Globus pallidus (tissue), 1 donor: ENCODE results near the gene AGBL4.

Experiments
- DNase-seq: peaks from one replicate; pipeline ENCODE4 v3.0.0-alpha.2; 2015; ENCODE audit warnings: low spot score

The AGBL4 gene

DNA sequence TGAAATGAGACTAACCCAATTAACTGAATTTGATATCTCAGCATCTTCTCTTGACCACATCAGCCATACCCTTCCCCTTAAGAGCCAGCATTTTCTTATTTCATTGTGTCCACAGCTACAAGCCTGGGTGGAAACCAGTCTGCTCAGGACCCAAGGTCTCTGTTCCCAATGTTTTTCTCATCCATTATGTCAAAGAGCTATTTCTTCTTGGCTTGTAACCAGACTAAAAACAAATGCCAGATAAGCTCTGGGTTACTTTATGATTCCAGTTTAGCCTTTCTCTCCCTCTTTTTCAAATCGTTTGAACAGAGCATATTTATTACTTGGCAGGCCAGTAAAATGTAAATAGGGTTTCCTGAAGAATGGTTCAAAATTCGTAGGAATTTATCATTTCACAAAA is 1442.5 kb downstream of the AGBL4 start:
- no peak for DNase-seq

- DNase-seq, result no peak
Observed at GRCh38 chr1:48576565-48576964, 1447.2 kb downstream of the AGBL4 start.

DNA sequence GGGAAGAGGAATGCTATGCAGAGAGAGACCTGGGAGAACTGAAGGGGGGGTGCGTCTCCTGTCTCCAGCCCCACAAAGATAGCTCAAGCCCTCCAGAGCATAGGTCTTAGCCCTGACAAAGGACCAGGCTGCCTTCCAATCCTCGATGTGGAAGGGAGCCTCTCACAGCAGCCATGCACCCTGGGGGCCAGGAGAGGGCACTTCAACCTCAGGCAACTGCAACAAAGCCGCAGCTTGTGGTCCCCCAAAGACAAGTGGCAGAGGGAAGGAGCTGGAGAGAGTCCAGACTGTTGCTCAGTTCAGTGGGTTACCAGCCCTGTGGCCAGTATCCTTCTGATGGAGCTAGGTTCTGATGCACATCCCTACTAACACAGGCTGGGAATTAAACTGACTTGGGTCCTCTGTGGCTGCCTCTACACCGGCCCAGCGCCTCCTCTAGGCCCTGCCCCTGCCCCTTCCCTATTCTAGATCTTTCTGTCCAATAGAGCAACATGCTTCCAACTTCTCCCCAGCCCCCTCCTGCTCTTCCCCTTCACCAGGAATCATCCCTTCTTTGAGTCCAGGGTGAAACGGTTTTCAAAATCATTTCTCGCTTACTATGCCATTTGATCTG is 1451.0 kb downstream of the AGBL4 start:
- peak; percentile 74 for DNase-seq

DNA sequence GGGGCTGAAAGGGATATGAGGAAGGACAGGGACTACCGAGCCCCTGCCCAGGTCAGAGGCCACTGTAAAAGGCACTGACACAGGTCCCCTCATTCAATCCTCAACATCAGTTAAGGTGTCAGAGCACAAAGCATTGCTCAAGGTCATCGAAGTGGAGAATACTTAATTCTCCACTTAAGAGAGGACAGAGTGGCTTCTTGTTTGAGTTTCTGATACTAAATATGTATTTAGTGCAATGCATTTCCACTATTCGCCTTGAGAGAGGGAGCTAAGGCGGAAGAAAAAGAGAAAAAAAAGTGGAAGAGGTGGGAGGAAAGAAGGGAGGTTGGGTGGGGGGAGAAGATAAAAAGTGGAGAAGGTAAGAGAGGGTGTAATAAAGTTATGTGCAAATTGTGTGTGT is 1451.6 kb downstream of the AGBL4 start:
- DNase-seq, result no peak

- no peak for DNase-seq
Observed at GRCh38 chr1:48571303-48571987, 1452.3 kb downstream of the AGBL4 start.

DNA sequence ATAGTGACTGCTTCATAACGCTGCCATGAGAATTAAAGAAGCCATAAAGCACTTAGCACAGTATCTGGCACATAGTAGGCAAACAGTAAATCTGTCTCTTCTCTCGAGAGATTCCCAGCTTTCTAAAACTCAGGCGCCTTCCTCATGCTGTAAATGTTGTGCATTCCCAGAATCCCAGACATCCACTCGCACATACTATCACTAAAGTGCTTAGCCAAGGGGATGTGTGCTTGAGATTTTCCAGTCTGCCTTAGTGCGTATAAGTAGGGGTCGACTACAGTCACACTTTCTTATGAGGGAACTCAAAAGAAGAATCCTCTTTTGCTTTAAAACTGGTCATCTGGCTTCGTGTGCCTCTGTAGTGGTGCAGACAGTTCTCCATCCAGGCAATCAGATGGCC is 1453.2 kb downstream of the AGBL4 start:
- no peak for DNase-seq

DNA sequence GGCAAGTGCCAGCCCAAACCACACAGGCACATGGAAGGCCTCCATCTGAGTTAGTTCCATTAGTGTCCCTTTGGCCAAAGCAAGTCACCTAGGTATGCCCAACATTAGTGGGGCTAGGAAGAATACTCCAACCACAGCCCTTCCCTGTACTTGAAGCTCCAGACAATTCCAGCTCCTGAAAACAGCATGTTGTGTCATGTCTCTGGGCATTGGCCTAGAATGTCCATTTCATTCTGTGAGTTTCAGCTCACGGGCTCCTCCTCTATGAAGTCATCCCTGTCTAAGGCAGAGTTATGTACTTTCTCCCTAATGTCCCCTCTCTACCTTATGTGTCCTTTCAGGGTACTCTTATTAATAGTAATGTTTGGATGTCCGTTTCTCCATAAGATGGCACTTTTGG is 1455.3 kb downstream of the AGBL4 start:
- DNase-seq, result no peak

DNA sequence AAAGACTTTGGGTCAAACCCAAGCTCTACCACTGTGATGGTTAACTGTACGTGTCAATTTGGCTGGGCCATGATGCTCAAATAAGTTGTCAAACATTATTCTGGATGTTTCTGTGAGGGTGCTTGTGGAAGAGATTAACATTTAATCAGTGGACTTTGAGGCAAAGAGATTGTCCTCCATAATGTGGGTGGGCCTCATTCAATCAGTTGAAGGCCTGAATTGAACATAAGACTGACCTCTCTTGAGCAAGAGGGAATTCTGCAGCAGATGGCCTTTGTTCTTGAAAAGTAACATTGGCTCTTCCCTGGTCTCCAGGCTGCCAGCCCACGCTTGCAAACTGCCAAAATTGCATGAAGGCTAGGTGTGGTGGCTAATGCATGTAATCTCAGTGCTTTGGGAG is 1457.3 kb downstream of the AGBL4 start:
- no peak for DNase-seq

DNA sequence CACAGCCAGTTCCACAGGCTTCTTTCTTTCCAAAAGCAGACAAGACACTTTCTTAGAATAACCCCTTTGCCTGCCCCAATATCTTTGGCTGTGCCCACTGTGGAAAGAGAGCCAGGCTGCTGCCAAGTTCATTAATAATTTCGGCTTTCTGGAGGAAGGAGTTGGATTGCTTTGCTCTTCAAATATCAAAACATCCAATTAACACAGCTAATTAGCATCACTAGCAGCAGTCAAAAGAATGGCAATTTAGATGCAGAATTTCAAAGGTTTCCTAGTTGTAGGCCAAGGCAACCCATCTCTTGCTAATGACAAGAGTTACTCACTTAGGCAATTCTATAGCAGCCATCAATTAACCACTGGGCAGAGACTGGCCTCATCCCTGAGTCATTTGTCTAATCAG is 1460.7 kb downstream of the AGBL4 start:
- no peak for DNase-seq

DNA sequence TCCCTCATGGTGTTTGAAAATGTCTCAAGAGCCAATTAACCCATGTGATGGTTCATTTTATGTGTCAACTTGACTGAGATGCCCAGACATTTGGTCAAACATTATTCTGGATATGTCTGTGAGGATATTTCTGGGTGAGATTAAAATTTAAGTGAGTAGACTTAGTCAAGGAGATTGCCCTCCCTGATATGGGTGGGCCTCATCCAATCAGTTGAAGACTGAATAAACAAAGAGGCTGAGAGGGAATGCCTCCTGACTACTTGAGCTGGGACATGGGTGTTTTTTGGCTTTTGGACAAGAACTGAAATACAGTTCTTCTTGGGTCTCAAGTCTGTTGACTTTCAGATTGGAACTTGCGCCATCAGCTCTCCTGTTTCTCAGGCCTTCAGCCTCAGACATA is 1462.3 kb downstream of the AGBL4 start:
- no peak for DNase-seq

DNA sequence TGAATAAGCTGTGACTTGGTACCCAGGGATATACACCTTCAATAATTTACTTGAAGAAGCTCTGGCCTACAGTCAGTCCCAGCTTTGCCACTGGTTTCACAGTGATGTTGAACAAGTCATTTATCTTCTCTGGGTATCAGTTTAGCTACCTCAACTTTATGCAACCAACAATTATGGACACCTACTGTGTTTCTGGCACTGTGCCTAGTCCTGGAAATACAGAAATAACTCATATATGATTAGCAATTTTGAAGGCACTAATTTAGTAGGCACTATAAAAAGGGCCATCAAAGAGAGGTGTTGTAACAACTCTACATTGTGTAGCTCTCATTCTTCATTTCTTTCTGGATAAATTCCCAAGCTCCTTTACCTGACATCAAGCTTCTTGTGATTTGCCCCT is 1463.2 kb downstream of the AGBL4 start:
- DNase-seq, result no peak

- no peak for DNase-seq
Observed at GRCh38 chr1:48560116-48560515, 1463.6 kb downstream of the AGBL4 start.

DNA sequence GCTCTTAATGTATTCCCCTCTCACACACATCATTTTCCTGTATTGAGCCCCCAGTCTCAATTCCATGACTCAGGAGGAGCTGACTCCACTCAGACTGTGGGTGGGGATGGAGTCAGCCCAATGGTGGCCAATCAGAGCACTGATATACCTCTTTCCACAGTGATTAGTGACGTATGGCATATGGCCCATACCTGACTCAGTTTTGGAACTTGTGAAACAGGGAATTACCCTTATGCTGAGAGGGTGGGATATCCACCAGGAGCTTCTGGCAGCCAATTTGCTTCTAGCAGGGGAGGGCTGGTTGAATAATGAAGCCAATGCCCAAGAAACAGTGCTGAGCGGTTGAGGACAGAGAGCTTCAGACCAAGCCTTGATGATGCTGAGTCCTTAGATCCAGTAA is 1465.4 kb downstream of the AGBL4 start:
- DNase-seq, result no peak

- no peak for DNase-seq
Observed at GRCh38 chr1:48556186-48556850, 1467.4 kb downstream of the AGBL4 start.

DNA sequence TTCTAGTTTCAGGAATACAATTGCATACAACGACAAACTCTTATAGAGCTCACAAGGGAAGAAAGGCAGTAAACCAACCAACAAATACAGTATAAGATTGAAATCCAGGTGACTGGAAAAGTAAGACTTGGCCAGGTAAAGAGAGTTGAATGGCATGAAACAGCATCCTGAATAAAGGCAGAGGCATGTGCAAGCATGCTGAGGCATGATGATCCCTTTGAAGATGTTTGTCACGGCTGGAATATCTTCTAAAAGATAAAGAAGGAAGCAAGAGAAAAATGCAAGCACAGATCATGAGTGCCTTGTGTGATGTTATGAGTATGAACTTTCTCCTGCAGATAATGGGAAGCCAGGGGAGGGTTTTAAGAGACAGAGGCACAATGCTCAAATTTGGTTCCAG is 1468.5 kb downstream of the AGBL4 start:
- DNase-seq, result no peak

- no peak for DNase-seq
Observed at GRCh38 chr1:48552903-48553606, 1470.7 kb downstream of the AGBL4 start.

DNA sequence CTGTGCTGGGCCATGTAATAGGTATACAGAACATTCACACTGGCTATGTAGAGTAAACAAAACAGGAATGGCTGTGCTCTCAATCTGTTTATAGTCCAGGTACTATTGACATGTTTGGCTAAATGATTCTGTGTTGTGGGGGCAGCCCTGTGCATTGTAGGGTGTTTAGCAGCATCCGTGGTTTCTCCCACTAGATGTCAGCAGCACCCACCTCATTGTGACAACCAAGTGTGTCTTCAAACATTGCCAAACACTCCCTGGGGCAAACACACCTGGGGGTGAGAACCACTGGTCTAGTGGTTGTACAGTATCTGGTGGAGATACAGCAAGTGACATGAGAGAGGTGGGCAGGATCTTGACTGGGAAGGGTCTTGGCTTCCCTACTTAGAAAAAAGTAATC is 1471.3 kb downstream of the AGBL4 start:
- DNase-seq, result no peak

GRCh38 chr1:48548985-48549384 is 1474.8 kb downstream of the AGBL4 start:
- DNase-seq, result no peak

DNA sequence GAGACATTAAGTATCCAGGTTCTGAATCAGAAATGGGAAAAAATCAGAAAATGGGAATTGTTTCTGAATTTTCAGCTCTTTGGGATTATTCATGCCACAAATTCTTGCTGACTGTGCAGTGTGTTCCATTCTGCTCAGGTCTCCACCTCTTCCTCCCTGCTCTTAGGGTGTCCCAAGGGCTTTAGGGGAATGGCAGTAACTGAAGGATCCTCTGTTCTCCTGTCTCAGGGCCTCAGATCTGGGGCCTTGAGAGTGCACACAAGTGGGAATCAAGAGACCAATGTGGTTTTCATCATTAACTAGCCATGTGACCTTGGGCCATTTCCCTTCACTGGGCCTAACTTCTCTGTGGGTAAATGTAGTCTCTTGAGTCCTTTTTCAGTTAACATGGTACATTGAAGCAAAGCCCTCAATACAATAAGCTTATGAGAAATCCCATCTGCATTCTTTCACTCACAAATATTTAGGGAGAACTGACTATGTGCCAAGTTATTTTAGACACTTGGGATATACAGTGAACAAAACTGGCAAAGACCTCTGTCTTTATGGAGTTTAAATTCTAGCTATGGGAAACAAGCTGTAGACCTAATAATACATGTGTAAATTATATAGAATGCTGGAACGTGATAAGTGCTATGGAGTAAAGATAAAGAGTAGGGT is 1476.1 kb downstream of the AGBL4 start:
- DNase-seq, result no peak

GRCh38 chr1:48543854-48544253 is 1479.9 kb downstream of the AGBL4 start:
- no peak for DNase-seq

DNA sequence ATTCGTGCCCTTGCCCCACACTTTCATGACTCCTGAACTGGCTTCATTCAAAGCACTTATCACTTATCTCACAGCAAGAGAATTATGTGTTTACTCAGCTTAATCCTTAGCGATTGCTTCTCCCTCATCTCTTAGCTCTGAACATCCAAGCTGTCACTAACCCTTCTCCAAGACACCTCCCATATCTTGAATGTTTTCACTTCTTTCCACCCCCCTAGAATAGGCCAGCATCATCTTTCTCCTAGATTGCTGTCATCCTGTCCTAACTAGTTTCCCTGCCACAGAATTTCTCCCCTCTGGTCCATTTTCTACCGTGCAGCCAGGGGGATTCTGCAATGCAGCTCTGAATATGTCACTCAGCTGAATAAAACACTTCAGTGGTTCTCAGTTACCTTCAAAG is 1483.2 kb downstream of the AGBL4 start:
- no peak for DNase-seq

DNA sequence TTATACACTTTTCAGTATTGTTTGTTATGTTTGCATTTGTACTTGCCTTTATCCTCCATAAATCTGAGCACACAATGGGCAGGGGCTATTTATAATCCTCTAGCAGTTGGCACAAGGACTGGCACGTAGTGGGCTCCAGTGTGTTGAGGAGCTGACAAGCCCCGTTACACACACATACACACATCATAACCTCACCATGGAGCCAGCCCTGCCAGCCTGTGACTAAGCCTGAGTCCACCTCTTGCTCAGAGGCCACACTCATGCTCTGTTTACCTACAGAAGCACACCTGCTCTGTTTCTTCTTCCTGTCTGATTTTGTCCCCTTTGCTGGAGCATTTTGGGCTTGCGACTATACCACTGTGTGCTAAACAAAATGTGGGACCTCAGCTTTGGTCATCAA is 1487.3 kb downstream of the AGBL4 start:
- DNase-seq, result no peak
